ENCODE data around the gene WDR82.
"Not testable (repeated sequence)": the region's sequence is repeated elsewhere in the genome, so short reads cannot be mapped to it uniquely, and the experiment has no call there.

The WDR82 gene

DNA sequence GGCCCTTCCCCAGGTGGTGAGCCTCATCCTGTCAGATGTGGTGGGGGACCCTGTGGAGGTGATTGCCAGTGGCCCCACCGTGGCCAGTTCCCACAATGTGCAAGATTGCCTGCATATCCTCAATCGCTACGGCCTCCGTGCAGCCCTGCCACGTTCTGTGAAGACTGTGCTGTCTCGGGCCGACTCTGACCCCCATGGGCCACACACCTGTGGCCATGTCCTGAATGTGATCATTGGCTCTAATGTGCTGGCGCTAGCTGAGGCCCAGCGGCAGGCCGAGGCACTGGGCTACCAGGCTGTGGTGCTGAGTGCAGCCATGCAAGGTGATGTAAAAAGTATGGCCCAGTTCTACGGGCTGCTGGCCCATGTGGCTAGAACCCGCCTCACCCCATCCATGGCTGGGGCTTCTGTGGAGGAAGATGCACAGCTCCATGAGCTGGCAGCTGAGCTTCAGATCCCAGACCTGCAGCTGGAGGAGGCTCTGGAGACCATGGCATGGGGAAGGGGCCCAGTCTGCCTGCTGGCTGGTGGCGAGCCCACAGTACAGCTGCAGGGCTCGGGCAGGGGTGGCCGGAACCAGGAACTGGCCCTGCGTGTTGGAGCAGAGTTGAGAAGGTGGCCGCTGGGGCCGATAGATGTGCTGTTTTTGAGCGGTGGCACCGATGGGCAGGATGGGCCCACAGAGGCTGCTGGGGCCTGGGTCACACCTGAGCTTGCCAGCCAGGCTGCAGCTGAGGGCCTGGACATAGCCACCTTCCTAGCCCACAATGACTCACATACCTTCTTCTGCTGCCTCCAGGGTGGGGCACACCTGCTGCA is 14.0 kb upstream of the WDR82 start:
- H3K36me3 ChIP-seq (ENCODE audit: insufficient read depth, low read length), result peaks cover 16% of the 10 kb centered on the region
- H3K9me3 ChIP-seq (replicated peaks; ENCODE audit: low read length), result no peaks in the 10 kb centered on the region
- H3K4me3 ChIP-seq (ENCODE audit: low read length), result no peak overlapping the region
- H3K27me3 ChIP-seq (ENCODE audit: control insufficient read depth, insufficient read depth, low read length), result no peaks in the 10 kb centered on the region
- H3K4me2 ChIP-seq (ENCODE audit: low read length), result no peak overlapping the region
- H3K4me1 ChIP-seq (ENCODE audit: control insufficient read depth, insufficient read depth, low read length), result peaks cover 10% of the 10 kb centered on the region
- H3K9ac ChIP-seq (ENCODE audit: low read depth, low read length), result no peak overlapping the region

DNA sequence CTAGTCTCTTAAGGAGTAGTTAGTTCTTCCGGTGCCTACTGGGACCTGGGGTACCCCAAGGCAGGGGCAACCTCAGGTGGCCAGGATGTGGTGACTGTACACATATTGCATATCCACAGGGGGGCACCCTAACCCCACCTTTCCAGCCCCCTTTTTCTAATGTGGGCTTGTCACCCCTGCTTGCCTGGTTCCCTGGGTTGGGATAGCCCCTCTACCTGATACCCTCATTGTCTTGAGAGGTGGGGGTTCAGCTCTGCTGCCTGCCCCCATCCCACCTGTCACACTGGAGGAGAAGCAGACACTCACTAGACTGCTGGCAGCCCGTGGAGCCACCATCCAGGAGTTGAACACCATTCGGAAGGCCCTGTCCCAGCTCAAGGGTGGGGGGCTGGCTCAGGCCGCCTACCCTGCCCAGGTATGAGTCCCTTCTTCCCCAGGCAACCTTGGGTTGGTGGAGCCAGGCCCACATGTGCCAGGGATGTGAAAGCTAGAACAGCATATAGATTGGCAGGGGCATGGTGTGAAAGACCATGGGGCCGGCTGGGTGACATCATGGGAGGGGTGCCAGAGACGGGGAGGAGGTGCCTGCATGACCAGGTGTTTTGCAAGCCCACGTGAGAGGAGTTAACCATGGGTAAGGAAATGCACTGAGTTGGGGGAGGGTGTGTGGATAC is 13.2 kb upstream of the WDR82 start:
- Histone ChIP-seq H3K9me3 (replicated peaks; ENCODE audit: low read length) (no peaks in the 10 kb centered on the region), H3K36me3 (ENCODE audit: insufficient read depth, low read length) (peaks cover 16% of the 10 kb centered on the region), H3K9ac (ENCODE audit: low read depth, low read length) (no peak overlapping the region), H3K4me3 (ENCODE audit: low read length) (no peak overlapping the region), H3K4me1 (ENCODE audit: control insufficient read depth, insufficient read depth, low read length) (peaks cover 16% of the 10 kb centered on the region), H3K4me2 (ENCODE audit: low read length) (no peak overlapping the region), H3K27me3 (ENCODE audit: control insufficient read depth, insufficient read depth, low read length) (no peaks in the 10 kb centered on the region)

DNA sequence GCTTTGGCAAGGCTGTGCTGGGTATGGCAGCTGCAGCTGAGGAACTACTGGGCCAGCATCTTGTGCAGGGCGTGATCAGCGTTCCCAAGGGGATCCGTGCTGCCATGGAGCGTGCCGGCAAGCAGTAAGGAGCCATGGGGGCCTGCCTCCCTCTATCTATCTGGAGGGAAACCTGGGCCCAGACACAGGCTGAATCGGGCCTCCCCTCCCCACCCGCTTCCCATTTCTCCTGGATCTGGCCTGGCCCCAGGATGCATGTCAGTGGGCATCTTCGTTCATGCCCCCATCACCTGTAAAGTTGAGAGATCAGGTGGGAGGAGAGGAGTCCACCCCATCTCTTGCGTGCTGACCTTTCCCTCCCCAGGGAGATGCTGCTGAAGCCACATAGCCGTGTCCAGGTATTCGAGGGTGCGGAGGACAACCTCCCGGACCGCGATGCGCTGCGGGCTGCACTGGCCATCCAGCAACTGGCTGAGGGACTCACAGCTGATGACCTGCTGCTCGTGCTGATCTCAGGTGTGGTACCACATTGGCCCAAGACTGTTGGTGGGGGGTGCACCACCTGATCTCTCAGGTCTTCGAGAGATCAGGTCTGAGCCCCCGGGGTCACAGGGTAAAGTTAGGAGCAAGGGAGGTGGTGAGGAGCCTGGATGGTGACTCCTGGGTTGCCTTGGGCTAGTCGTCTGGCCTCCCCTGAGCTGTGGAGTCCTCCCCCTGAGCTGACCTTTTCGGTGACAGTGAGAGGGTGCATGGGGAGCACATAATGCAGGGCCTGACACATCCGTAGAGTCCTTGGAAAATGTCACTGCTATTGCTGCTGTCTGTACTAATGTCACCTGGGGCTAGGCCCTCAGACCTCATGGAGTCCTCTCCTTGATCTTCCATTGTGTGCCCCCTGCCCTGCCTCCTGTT is 12.4 kb upstream of the WDR82 start:
- H3K9me3 ChIP-seq (replicated peaks; ENCODE audit: low read length), result no peaks in the 10 kb centered on the region
- no peak overlapping the region for H3K9ac ChIP-seq (ENCODE audit: low read depth, low read length)

DNA sequence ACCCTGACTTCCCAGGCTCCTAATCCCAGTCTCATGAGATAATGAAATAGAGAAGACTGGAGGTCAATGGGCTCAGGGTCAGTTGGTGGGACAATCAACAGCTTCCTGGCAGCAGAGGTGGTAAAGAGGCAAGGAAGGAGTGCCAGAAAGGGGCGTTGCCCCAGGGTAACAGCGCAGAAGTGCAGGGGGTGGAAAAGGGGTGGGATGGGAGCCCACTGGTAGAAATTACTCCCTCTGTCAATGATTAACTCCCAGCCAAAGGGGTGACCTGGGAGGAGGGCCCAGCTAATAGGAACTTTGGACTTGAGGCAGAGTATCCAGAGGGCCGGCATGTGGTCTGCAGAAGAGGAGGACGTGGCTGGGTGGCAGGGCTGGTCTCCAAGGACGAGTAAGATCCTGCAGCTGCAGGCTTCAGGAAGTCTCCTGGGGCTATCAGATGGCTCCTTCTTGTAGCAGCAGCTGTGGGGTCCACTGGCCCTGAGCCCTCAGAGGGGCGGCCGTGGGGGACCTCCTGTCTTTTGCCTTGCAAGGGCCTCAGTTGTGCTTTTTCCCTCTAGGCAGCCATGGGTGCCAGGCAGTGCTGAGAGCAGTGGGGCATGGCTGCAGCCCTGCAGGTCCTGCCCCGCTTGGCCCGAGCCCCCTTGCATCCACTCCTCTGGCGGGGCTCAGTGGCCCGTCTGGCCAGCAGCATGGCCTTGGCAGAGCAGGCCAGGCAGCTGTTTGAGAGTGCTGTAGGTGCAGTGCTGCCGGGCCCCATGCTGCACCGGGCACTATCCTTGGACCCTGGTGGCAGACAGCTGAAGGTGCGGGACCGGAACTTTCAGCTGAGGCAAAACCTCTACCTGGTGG is 11.5 kb upstream of the WDR82 start:
- H3K27me3 ChIP-seq (ENCODE audit: control insufficient read depth, insufficient read depth, low read length), result no peaks in the 10 kb centered on the region
- no peaks in the 10 kb centered on the region for H3K9me3 ChIP-seq (replicated peaks; ENCODE audit: low read length)
- H3K4me2 ChIP-seq (ENCODE audit: low read length), result no peak overlapping the region
- H3K9ac ChIP-seq (ENCODE audit: low read depth, low read length), result no peak overlapping the region
- H3K4me3 ChIP-seq (ENCODE audit: low read length), result no peak overlapping the region
- H3K4me1 ChIP-seq (ENCODE audit: control insufficient read depth, insufficient read depth, low read length), result peaks cover 17% of the 10 kb centered on the region
- peaks cover 16% of the 10 kb centered on the region for H3K36me3 ChIP-seq (ENCODE audit: insufficient read depth, low read length)

More for the DNA sequence above, 12.4 kb upstream of the WDR82 start:
- Histone ChIP-seq H3K36me3 (ENCODE audit: insufficient read depth, low read length) (peaks cover 16% of the 10 kb centered on the region), H3K27me3 (ENCODE audit: control insufficient read depth, insufficient read depth, low read length) (no peaks in the 10 kb centered on the region), H3K4me3 (ENCODE audit: low read length) (no peak overlapping the region), H3K4me1 (ENCODE audit: control insufficient read depth, insufficient read depth, low read length) (peaks cover 17% of the 10 kb centered on the region), H3K4me2 (ENCODE audit: low read length) (no peak overlapping the region)

DNA sequence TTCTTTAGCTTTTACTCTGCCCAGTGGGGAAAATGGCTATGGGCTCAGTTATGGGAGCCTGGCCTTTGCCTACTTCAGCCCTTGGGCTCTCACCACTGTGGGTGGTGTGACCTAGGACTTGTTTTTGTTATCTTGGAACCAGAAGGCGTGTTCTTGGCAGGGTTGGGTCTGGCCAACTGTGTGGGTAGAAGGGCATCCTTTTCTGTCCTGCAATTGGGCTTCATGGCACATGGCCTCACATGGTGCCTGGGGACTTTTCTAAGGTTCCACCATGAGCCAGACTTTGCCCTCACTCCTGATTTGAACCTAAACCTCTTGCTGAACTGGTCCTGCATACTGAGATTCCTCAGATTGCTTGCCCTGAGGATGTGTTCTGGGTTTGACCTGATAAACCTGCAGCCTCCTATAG is 10.9 kb upstream of the WDR82 start:
- no peak overlapping the region for H3K9ac ChIP-seq (ENCODE audit: low read depth, low read length)
- peak overlapping the region; percentile 90 for H3K4me2 ChIP-seq (ENCODE audit: low read length)
- no peaks in the 10 kb centered on the region for H3K9me3 ChIP-seq (replicated peaks; ENCODE audit: low read length)
- no peak overlapping the region for H3K4me3 ChIP-seq (ENCODE audit: low read length)
- H3K36me3 ChIP-seq (ENCODE audit: insufficient read depth, low read length), result peaks cover 16% of the 10 kb centered on the region
- no peaks in the 10 kb centered on the region for H3K27me3 ChIP-seq (ENCODE audit: control insufficient read depth, insufficient read depth, low read length)
- H3K4me1 ChIP-seq (ENCODE audit: control insufficient read depth, insufficient read depth, low read length), result peaks cover 17% of the 10 kb centered on the region

DNA sequence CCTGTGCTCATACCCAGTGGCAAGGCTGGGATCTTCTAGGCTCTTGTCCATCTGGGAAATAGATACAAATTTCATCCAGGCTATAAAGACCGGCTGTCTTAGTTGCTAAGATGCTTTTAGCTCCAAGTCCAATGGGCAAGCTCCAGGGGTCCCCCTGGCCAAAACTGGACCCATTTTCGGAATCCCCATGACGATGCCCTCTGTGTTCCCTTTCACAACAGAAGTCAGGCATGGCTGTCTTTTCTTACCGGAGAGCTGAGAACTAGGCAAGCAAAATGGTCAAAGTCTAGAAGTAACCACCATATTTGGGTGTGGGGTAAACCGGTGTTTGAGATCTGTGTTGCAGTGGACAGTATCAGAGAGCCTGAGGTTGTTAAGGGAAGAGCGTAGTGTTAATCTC is 10.2 kb upstream of the WDR82 start:
- Histone ChIP-seq H3K9me3 (replicated peaks; ENCODE audit: low read length) (no peaks in the 10 kb centered on the region), H3K9ac (ENCODE audit: low read depth, low read length) (peak overlapping the region; percentile 98), H3K36me3 (ENCODE audit: insufficient read depth, low read length) (peaks cover 13% of the 10 kb centered on the region), H3K4me1 (ENCODE audit: control insufficient read depth, insufficient read depth, low read length) (peaks cover 17% of the 10 kb centered on the region), H3K4me2 (ENCODE audit: low read length) (peak overlapping the region; percentile 90), H3K4me3 (ENCODE audit: low read length) (peak overlapping the region; percentile 95), H3K27me3 (ENCODE audit: control insufficient read depth, insufficient read depth, low read length) (no peaks in the 10 kb centered on the region)

DNA sequence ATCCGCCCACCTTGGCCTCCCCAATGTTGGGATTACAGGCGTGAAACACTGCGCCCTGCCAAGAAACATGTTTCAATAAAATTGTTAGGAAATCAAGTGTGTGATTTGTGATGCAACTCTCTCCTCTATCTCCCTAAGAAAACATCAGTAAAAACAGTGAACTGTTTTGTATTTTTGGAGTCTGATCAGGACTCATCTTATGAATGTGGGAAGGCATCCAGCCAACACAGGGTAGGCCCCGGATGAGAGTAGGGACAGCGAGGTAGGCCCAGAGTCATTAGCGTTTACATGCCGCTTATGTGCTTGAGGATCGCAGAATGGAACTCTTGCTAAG is 8.3 kb upstream of the WDR82 start:
- Histone ChIP-seq H3K9me3 (replicated peaks; ENCODE audit: low read length) (no peaks in the 10 kb centered on the region), H3K4me1 (ENCODE audit: control insufficient read depth, insufficient read depth, low read length) (peaks cover 17% of the 10 kb centered on the region), H3K9ac (ENCODE audit: low read depth, low read length) (peak overlapping the region; percentile 98), H3K4me3 (ENCODE audit: low read length) (peak overlapping the region; percentile 95), H3K27me3 (ENCODE audit: control insufficient read depth, insufficient read depth, low read length) (no peaks in the 10 kb centered on the region), H3K36me3 (ENCODE audit: insufficient read depth, low read length) (peaks cover 1% of the 10 kb centered on the region), H3K4me2 (ENCODE audit: low read length) (peak overlapping the region; percentile 90)

DNA sequence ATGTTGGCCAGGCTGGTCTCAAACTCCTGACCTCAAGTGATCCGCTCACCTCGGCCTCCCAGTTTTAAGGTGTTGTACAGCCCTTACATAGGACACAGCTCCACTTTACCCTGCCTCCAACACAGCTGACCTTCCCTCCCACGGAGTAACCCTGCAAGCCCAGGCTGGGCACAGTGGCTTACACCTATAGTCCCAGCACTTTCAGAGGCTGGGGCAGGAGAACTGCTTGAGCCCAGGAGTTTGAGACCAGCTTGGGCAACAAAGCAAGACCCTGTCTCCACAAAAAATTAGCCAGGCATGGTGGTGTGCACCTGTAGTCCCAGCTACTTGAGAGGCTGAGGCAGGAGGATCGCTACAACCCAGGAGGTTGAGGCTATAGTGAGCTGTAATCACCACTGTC is 5.6 kb upstream of the WDR82 start:
- H3K36me3 ChIP-seq (ENCODE audit: insufficient read depth, low read length); H3K9ac ChIP-seq (ENCODE audit: low read depth, low read length); H3K4me3 ChIP-seq (ENCODE audit: low read length); H3K27me3 ChIP-seq (ENCODE audit: control insufficient read depth, insufficient read depth, low read length); H3K4me2 ChIP-seq (ENCODE audit: low read length); H3K9me3 ChIP-seq (replicated peaks; ENCODE audit: low read length): not testable (repeated sequence)
- peaks cover 29% of the 10 kb centered on the region for H3K4me1 ChIP-seq (ENCODE audit: control insufficient read depth, insufficient read depth, low read length)

DNA sequence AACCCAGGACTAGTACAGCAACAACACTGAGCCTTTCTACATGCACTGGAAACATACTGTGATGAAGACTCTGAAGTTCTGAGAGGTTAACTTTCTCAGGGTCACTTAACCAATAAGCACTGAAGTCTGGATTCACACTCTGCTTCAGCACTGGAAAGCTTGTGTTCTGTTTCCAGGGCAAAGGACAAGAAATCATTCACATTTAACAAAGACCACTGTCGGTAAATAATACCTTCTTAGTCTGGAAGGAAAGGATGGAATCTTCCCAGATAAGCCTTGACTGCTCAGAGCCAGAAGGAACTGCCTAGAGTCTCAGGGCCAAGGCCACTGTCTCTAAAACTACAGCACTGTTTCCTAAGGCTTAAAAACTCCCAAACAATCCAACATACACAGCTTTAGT is 4.9 kb upstream of the WDR82 start:
- Histone ChIP-seq H3K4me2 (ENCODE audit: low read length) (no peak overlapping the region), H3K27me3 (ENCODE audit: control insufficient read depth, insufficient read depth, low read length) (no peaks in the 10 kb centered on the region), H3K9me3 (replicated peaks; ENCODE audit: low read length) (no peaks in the 10 kb centered on the region), H3K4me3 (ENCODE audit: low read length) (no peak overlapping the region), H3K36me3 (ENCODE audit: insufficient read depth, low read length) (no peaks in the 10 kb centered on the region), H3K4me1 (ENCODE audit: control insufficient read depth, insufficient read depth, low read length) (peaks cover 24% of the 10 kb centered on the region), H3K9ac (ENCODE audit: low read depth, low read length) (no peak overlapping the region)

DNA sequence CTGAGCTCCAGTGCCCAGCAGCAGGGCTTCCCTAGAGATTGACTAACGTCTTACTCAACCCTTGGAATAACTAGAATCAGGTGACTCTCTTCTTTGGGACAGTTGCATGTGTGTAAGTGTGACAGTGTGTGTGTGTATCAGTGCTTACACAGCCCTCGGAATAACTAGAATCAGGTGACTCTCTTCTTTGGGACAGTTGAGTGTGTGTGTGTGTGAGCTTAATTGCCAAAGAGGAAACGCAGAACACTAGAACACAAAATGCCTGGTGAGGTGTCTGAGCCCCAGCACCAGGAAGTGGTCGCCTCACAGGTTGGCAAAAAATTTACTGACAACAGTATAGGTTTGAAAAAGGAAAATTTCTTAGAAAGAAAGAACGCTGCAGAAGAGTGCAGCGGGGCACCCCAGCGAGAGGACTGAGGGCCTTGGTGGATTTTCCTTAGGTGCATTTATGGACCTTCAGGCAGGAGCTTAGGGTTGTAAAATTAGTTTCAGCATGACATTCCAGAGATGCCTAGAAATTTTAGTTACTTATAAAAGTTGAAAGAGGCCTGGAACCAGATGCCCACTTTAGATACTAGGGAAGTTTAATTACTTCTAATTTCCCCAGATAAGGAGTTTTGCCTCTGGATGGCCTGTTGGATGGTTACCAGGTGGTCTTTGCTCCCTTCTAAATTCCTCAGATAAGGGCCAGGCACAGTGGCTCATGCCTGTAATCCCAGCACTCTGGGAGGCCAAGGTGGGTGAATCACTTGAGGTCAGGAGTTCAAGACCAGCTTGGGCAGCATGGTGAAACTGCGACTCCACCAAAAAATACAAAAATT is 3.7 kb upstream of the WDR82 start:
- H3K4me3 ChIP-seq (ENCODE audit: low read length), result no peak overlapping the region
- H3K4me1 ChIP-seq (ENCODE audit: control insufficient read depth, insufficient read depth, low read length), result peaks cover 24% of the 10 kb centered on the region

More for the DNA sequence above, 3.7 kb upstream of the WDR82 start:
- Histone ChIP-seq H3K4me2 (ENCODE audit: low read length) (no peak overlapping the region), H3K27me3 (ENCODE audit: control insufficient read depth, insufficient read depth, low read length) (no peaks in the 10 kb centered on the region), H3K9me3 (replicated peaks; ENCODE audit: low read length) (no peaks in the 10 kb centered on the region), H3K9ac (ENCODE audit: low read depth, low read length) (no peak overlapping the region), H3K36me3 (ENCODE audit: insufficient read depth, low read length) (peaks cover 2% of the 10 kb centered on the region)

Data from skeletal muscle satellite cell (primary cell).